H1 (cell line): ENCODE data around the gene SAFB. TPM values are rescaled to one million over a fixed set of nuclear protein-coding genes. Genes with fewer than 3 reads are reported as not detected.

Source experiments
- CTCF ChIA-PET: fragments of 300-600 bp; sonication (Branson Sonifier 250); formaldehyde crosslinking; loops from one replicate; lab custom pipeline; 2021; ENCODE audit not compliant: partially characterized antibody; lab: Charles Lee
- POLR2A ChIA-PET: fragments of 300-600 bp; sonication (Branson Sonifier 250); formaldehyde crosslinking; loops from one replicate; lab custom pipeline; 2021; ENCODE audit warnings: inconsistent platforms; ENCODE audit not compliant: partially characterized antibody; lab: Charles Lee
- DNase-seq, 2 experiments: peaks; one replicate each; pipeline versions ENCODE4 v3.0.0 to v3.0.0-alpha.2; 2010 to 2022; ENCODE audit warnings: low spot score in 2 of 2, low read depth in 1 of 2, mixed read lengths in 1 of 2
- FAIRE-seq: peaks from 2 replicates; lab custom pipeline; 2011; peaks lifted over from hg19 to GRCh38; lab: Jason Lieb, UNC
- H2AFZ ChIP-seq: 2 replicates; pipeline ENCODE4 v1.8.1; 2012; ENCODE audit warnings: low read length, inconsistent platforms
- H2AK5ac ChIP-seq: 2 replicates; pipeline ENCODE4 v1.6.1; 2013; ENCODE audit warnings: low read depth, low read length
- H2BK120ac ChIP-seq: replicated peaks from 2 replicates; pipeline ENCODE3; 2013; ENCODE audit warnings: low read depth, low read length, inconsistent platforms
- H2BK12ac ChIP-seq: 2 replicates; pipeline ENCODE4 v1.6.1; 2013; ENCODE audit warnings: low read depth, low read length
- H2BK15ac ChIP-seq: 2 replicates; pipeline ENCODE4 v1.6.1; 2013; ENCODE audit warnings: low read length
- H2BK20ac ChIP-seq: 2 replicates; pipeline ENCODE4 v1.6.1; 2013; ENCODE audit warnings: low read length
- H2BK5ac ChIP-seq: 2 replicates; pipeline ENCODE4 v1.6.1; 2013; ENCODE audit warnings: low read depth, low read length
- H3K14ac ChIP-seq: 2 replicates; pipeline ENCODE4 v1.6.1; 2013; ENCODE audit warnings: inconsistent platforms; ENCODE audit not compliant: insufficient read length
- H3K18ac ChIP-seq: 2 replicates; pipeline ENCODE4 v1.6.1; 2013; ENCODE audit warnings: low read length; ENCODE audit errors: extremely low read depth
- H3K23ac ChIP-seq: 2 replicates; pipeline ENCODE4 v1.6.1; 2013; ENCODE audit warnings: inconsistent platforms; ENCODE audit not compliant: insufficient read length
- H3K23me2 ChIP-seq: 2 replicates; pipeline ENCODE4 v1.6.1; 2013; ENCODE audit warnings: low read depth, low read length
- H3K27ac ChIP-seq: 2 replicates; pipeline ENCODE4 v1.6.1; 2011; ENCODE audit warnings: low read depth, low read length, inconsistent platforms
- H3K27me3 ChIP-seq, 4 experiments: replicated peaks in 1 of 4; 1 replicate in 1 of 4; 2 replicates in 3 of 4; pipeline versions ENCODE4 v1.6.1 to v1.8.1; 2011 to 2013; ENCODE audit warnings: low read length in 3 of 4, mild to moderate bottlenecking in 3 of 4, inconsistent platforms in 2 of 4, mixed read lengths in 2 of 4, moderate library complexity in 1 of 4; ENCODE audit not compliant: control insufficient read depth in 3 of 4, insufficient read depth in 3 of 4; ENCODE audit errors: extremely low read depth in 1 of 4
- H3K36me3 ChIP-seq, 4 experiments: 2 replicates each; pipeline versions ENCODE4 v1.6.1 to v1.8.1; 2011 to 2013; ENCODE audit warnings: mild to moderate bottlenecking in 4 of 4, low read length in 3 of 4, moderate library complexity in 2 of 4, control low read depth in 1 of 4, inconsistent platforms in 1 of 4; ENCODE audit not compliant: insufficient read depth in 4 of 4, control insufficient read depth in 2 of 4
- H3K4ac ChIP-seq: replicated peaks from 2 replicates; pipeline ENCODE3; 2013; ENCODE audit warnings: low read length, low read depth, mixed read lengths, inconsistent platforms; ENCODE audit not compliant: insufficient read length
- H3K4me1 ChIP-seq, 4 experiments: replicated peaks in 1 of 4; 1 replicate in 1 of 4; 2 replicates in 3 of 4; pipeline versions ENCODE4 v1.6.1 to v1.8.1; 2011 to 2013; ENCODE audit warnings: low read length in 3 of 4, inconsistent platforms in 2 of 4, mixed read lengths in 1 of 4; ENCODE audit not compliant: insufficient read depth in 4 of 4, control insufficient read depth in 3 of 4
- H3K4me2 ChIP-seq, 2 experiments: 2 replicates each; pipeline versions ENCODE4 v1.6.1 to v1.8.1; 2011 to 2013; ENCODE audit warnings: low read depth in 2 of 2, low read length in 2 of 2, control low read depth in 1 of 2, inconsistent platforms in 1 of 2, mild to moderate bottlenecking in 1 of 2; ENCODE audit not compliant: insufficient read depth in 1 of 2
- H3K4me3 ChIP-seq, 4 experiments: fragments of 200-600, 300-600 bp in 1 of 4; sonication (generic), shearing (Covaris generic), sonication (Bioruptor Twin) in 1 of 4; 2 replicates each; pipeline versions ENCODE4 v1.5.1 to v1.8.1; 2011 to 2016; ENCODE audit warnings: low read length in 4 of 4, low read depth in 3 of 4, control low read depth in 2 of 4, inconsistent platforms in 2 of 4, mild to moderate bottlenecking in 2 of 4, mixed read lengths in 1 of 4, moderate library complexity in 1 of 4; ENCODE audit not compliant: insufficient read depth in 2 of 4; ENCODE audit errors: extremely low read depth in 1 of 4
- H3K56ac ChIP-seq: replicated peaks from 2 replicates; pipeline ENCODE3; 2013; ENCODE audit warnings: low read depth, mild to moderate bottlenecking, mixed read lengths, low read length, inconsistent platforms; ENCODE audit not compliant: insufficient read length
- H3K79me1 ChIP-seq: 2 replicates; pipeline ENCODE4 v1.6.1; 2013; ENCODE audit warnings: low read depth, low read length, control low read depth
- H3K79me2 ChIP-seq, 2 experiments: 2 replicates each; pipeline versions ENCODE4 v1.6.1 to v1.8.1; 2012 to 2013; ENCODE audit warnings: low read length in 2 of 2, mild to moderate bottlenecking in 2 of 2, inconsistent platforms in 1 of 2; ENCODE audit not compliant: insufficient read depth in 2 of 2, control insufficient read depth in 1 of 2
- H3K9ac ChIP-seq, 4 experiments: replicated peaks in 1 of 4; 1 replicate in 1 of 4; 2 replicates in 3 of 4; pipeline versions ENCODE4 v1.6.1 to v1.8.1; 2011 to 2013; ENCODE audit warnings: low read depth in 3 of 4, low read length in 3 of 4, control low read depth in 2 of 4, mild to moderate bottlenecking in 2 of 4, moderate library complexity in 2 of 4, inconsistent platforms in 1 of 4; ENCODE audit errors: extremely low read depth in 1 of 4
- H3K9me3 ChIP-seq, 2 experiments: 2 replicates each; pipeline versions ENCODE4 v1.6.1 to v1.8.1; 2012 to 2013; ENCODE audit warnings: mild to moderate bottlenecking in 2 of 2, moderate library complexity in 2 of 2, control low read depth in 1 of 2, inconsistent platforms in 1 of 2, low read depth in 1 of 2, low read length in 1 of 2, mixed read lengths in 1 of 2; ENCODE audit not compliant: insufficient read depth in 2 of 2
- H4K20me1 ChIP-seq, 2 experiments: replicated peaks in 1 of 2; 2 replicates each; pipeline versions ENCODE3 to v1.8.1; 2011 to 2013; ENCODE audit warnings: inconsistent platforms in 2 of 2, low read length in 2 of 2, mild to moderate bottlenecking in 1 of 2; ENCODE audit not compliant: insufficient read depth in 2 of 2, control insufficient read depth in 1 of 2
- H4K5ac ChIP-seq: 2 replicates; pipeline ENCODE4 v1.6.1; 2013; ENCODE audit warnings: low read length, low read depth, mixed read lengths, inconsistent platforms; ENCODE audit not compliant: insufficient read length
- H4K8ac ChIP-seq: 2 replicates; pipeline ENCODE4 v1.8.0; 2013; ENCODE audit warnings: mild to moderate bottlenecking, moderate library complexity, low read length, inconsistent platforms; ENCODE audit not compliant: insufficient read depth; ENCODE audit errors: extremely low read depth
- H4K91ac ChIP-seq: replicated peaks from 2 replicates; pipeline ENCODE3; 2013; ENCODE audit warnings: low read length, mixed read lengths, inconsistent platforms; ENCODE audit not compliant: insufficient read length
- EGR1 ChIP-seq: IDR thresholded peaks from 2 replicates; pipeline ENCODE4 v1.6.1; 2011; ENCODE audit warnings: low read depth, low read length, borderline replicate concordance
- EP300 ChIP-seq, 2 experiments: IDR thresholded peaks; 1 replicate in 1 of 2; 2 replicates in 1 of 2; pipeline ENCODE4 v1.6.1; 2011 to 2012; ENCODE audit warnings: low read depth in 2 of 2, low read length in 2 of 2, mild to moderate bottlenecking in 2 of 2, borderline replicate concordance in 1 of 2, inconsistent platforms in 1 of 2, moderate library complexity in 1 of 2
- EZH2 ChIP-seq: fragments of 200-600 bp; sonication (generic); IDR thresholded peaks from 2 replicates; pipeline ENCODE4 v1.7.1; 2012; ENCODE audit warnings: low read depth, mild to moderate bottlenecking, moderate library complexity, low read length, inconsistent platforms; ENCODE audit not compliant: severe bottlenecking
- RAD21 ChIP-seq, 2 experiments: IDR thresholded peaks in 1 of 2; conservative IDR thresholded peaks in 1 of 2; 2 replicates each; pipeline ENCODE4 v1.6.1; 2011; ENCODE audit warnings: low read depth in 2 of 2, low read length in 2 of 2, improper control_type of control experiment in 1 of 2, inconsistent platforms in 1 of 2, mild to moderate bottlenecking in 1 of 2, moderate library complexity in 1 of 2
- RBBP5 ChIP-seq: IDR thresholded peaks from 2 replicates; pipeline ENCODE4 v1.7.1; 2012; ENCODE audit warnings: low read depth, mild to moderate bottlenecking, inconsistent platforms, low read length, moderate library complexity, borderline replicate concordance
- RFX5 ChIP-seq: IDR thresholded peaks from 2 replicates; pipeline ENCODE4 v1.6.1; 2011; ENCODE audit warnings: low read depth, low read length, improper control_type of control experiment, borderline replicate concordance
- SAP30 ChIP-seq: fragments of 300-600 bp; sonication (generic); IDR thresholded peaks from 2 replicates; pipeline ENCODE4 v1.7.1; 2012; ENCODE audit warnings: low read length, moderate library complexity, mild to moderate bottlenecking, inconsistent platforms; ENCODE audit not compliant: insufficient read depth, insufficient replicate concordance
- SP4 ChIP-seq: IDR thresholded peaks from 2 replicates; pipeline ENCODE4 v1.6.1; 2012; ENCODE audit warnings: low read length, inconsistent platforms
- TEAD4 ChIP-seq: IDR thresholded peaks from 2 replicates; pipeline ENCODE4 v1.6.1; 2012; ENCODE audit warnings: low read depth, low read length, inconsistent platforms, mixed read lengths
- WGBS, 2 experiments: shearing (Covaris generic) in 1 of 2; methylation state at CpG; one replicate each; pipeline versions ENCODE4 v1.1.6 to v1.1.7; 2013 to 2015; ENCODE audit warnings: low lambda C conversion rate in 2 of 2, mixed read lengths in 2 of 2, inconsistent platforms in 1 of 2, low coverage in 1 of 2, missing lambda C conversion rate in 1 of 2; ENCODE audit not compliant: insufficient replicate concordance in 2 of 2, insufficient coverage in 1 of 2, insufficient read length in 1 of 2; ENCODE audit errors: extremely low coverage in 1 of 2, missing lambda C conversion rate in 1 of 2; 5-methylcytosine and 5-hydroxymethylcytosine counted together
- polyA plus RNA-seq, 7 experiments: library from polyadenylated mRNA; depleted of rRNA in 3 of 7; stranded (reverse) in 5 of 7; unstranded in 2 of 7; fragments of >200 nt in 5 of 7; fragments of 200-250 nt in 2 of 7; gene quantifications; 1 replicate in 5 of 7; 2 replicates in 1 of 7; 4 replicates in 1 of 7; pipeline versions ENCODE4 v1.2.1 to v1.2.3, GENCODE V29; 2011 to 2013; ENCODE audit warnings: missing spikeins in 2 of 7, mixed read lengths in 2 of 7
- total RNA-seq: library from RNA; stranded (reverse); fragmentation: NEBNext Ultra II Directional; extraction: Animal tissue kit (Norgen Biotek cat#: 25700); gene quantifications from 2 replicates; pipeline ENCODE4 v1.2.1, GENCODE V29; 2021
- TF ChIP-seq, protein P1 (sequence below): IDR thresholded peaks from 2 replicates; pipeline ENCODE4 v1.6.1; 2012; ENCODE audit warnings: inconsistent platforms

SAFB gene
- total and polyA plus RNA-seq, 2 of the 8 experiments (the other 6 are each of a cell fraction or from before 2014, with no cell fraction given), result 27.0 to 110 TPM

DNA sequence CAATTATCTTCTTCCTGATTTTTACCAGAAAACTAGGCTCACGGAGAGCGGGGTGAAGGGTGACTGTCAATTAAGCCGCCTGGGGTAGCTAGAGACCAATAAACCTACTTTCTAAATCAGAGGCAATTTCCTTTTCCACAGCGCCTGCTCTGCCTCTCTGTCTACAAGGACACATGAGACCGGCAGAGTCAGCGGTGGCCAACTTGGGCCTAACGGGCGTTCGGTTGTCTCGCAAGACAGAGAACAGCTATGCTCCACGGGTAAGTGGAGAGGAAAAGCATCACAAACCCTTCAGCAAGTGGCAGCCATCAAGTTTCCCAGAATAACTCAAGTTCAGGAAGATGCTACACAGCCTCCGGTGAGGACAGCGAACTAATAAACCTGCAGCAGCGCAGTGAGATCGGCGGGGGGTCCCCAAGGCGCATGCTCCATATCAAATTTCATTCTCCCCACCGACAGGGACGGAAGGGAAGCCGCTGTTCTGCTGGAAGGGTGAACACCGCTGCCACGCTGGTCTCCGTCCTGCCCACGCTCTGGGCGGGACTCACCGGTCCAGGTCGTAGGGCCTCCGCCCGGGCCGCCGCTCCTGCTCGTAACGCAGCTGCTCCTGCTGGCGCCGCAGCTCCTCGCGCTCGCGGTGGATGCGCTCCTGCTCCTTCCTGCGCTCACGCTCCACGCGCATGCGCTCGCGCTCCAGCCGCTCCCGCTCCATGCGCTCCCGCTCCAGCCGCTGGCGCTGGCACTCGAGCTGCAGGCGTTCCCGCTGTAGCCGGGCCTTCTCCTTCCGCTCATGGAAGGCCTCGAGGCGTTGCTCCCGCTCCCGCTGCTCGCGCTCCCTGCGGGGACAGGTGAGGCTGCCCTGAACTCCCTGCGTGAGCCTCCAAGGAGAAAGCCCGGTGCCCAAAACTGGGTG lies 29.3 kb upstream of the SAFB start:
- no peak for FAIRE-seq
- Histone ChIP-seq H2BK5ac (no peak overlapping the region), H3K4me1 (peaks cover 0 to 2% (median 0%) of the 10 kb centered on the region in 4 experiments; a peak in 1 of 7 replicates), H2BK12ac (no peak overlapping the region), H3K23ac (no peak overlapping the region), H3K56ac (no peak overlapping the region), H2AFZ (no peak overlapping the region), H3K9ac (no peak overlapping the region), H4K8ac (no peak overlapping the region), H4K5ac (no peak overlapping the region), H3K9me3 (no peaks in the 10 kb centered on the region), H3K4me3 (no peak overlapping the region), H2BK15ac (no peak overlapping the region), H2AK5ac (no peak overlapping the region), H3K27ac (no peak overlapping the region), H3K36me3 (peaks cover 29 to 81% (median 62%) of the 10 kb centered on the region in 4 experiments; a peak in 7 of 8 replicates), H3K18ac (no peak overlapping the region), H3K27me3 (no peaks in the 10 kb centered on the region), H2BK20ac (no peak overlapping the region), H2BK120ac (no peak overlapping the region), H3K79me1 (peaks cover 11% of the 10 kb centered on the region), H3K4ac (no peak overlapping the region), H4K20me1 (peaks cover 4 to 26% of the 10 kb centered on the region in 2 experiments), H3K79me2 (no peaks in the 10 kb centered on the region), H3K4me2 (no peak overlapping the region), H3K14ac (no peak overlapping the region), H3K23me2 (no peaks in the 10 kb centered on the region), H4K91ac (no peak overlapping the region)
- no peak for DNase-seq
- WGBS, 2 experiments, result 95% methylated on average over 66 of the region's 67 CpGs; no CpG with 5 or more reads in 1 of the 2 experiments
- ChIA-PET POLR2A (interaction anchor here (1.2 kb wide), 1 partner anchor 31 kb away, joined by 3 read pairs; no protein-coding TSS in a partner anchor), CTCF (interaction anchor here (0.6 to 1.8 kb wide), 6 partner anchors 10 to 70 kb away, joined by 3 to 8 read pairs (median 4); no protein-coding TSS in a partner anchor)
- TF ChIP-seq RBBP5 (no peak), RAD21 (IDR thresholded peaks at IDR 0.05 in 1 of 2, conservative IDR thresholded peaks at IDR 0.05 in 1 of 2; ENCODE audit: low read depth in 2 of 2, low read length in 2 of 2) (no peak), RFX5 (no peak), TEAD4 (no peak), EGR1 (no peak), EP300 (IDR thresholded peaks at IDR 0.05; ENCODE audit: borderline replicate concordance in 1 of 2, low read depth in 2 of 2, low read length in 2 of 2) (no peak), SP4 (no peak), EZH2 (no peak), SAP30 (no peak)
- TF ChIP-seq, protein P1, sequence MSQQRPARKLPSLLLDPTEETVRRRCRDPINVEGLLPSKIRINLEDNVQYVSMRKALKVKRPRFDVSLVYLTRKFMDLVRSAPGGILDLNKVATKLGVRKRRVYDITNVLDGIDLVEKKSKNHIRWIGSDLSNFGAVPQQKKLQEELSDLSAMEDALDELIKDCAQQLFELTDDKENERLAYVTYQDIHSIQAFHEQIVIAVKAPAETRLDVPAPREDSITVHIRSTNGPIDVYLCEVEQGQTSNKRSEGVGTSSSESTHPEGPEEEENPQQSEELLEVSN, result no peak
